UCSD-AML1 (cell line): ENCODE results near the gene KLC1.
"Not testable (repeated sequence)": the region's sequence is repeated elsewhere in the genome, so short reads cannot be mapped to it uniquely, and the experiment has no call there.

Experiments
- DNase-seq: peaks from one replicate; lab custom pipeline; 2025; ENCODE audit not compliant: unreplicated experiment; lab: John Stamatoyannopoulos, UW

The KLC1 gene

GRCh38 chr14:103688906-103689902 is 60.2 kb downstream of the KLC1 start:
- no peak for DNase-seq

- no peak for DNase-seq
Measured at GRCh38 chr14:103690332-103690731, 61.3 kb downstream of the KLC1 start.

- DNase-seq = not testable (repeated sequence)
Measured at GRCh38 chr14:103691655-103692054, 62.6 kb downstream of the KLC1 start.

- DNase-seq = no peak
Measured at GRCh38 chr14:103692159-103692558, 63.1 kb downstream of the KLC1 start.

GRCh38 chr14:103692871-103693270 is 63.9 kb downstream of the KLC1 start:
- DNase-seq = no peak

GRCh38 chr14:103693515-103693914 is 64.5 kb downstream of the KLC1 start:
- no peak for DNase-seq

GRCh38 chr14:103694572-103695026 is 65.6 kb downstream of the KLC1 start:
- DNase-seq = no peak

GRCh38 chr14:103695296-103696069 is 66.5 kb downstream of the KLC1 start:
- no peak for DNase-seq

- DNase-seq = no peak
Measured at GRCh38 chr14:103696070-103696402, 67.0 kb downstream of the KLC1 start.

GRCh38 chr14:103696466-103697071 is 67.6 kb downstream of the KLC1 start:
- DNase-seq = no peak

GRCh38 chr14:103697206-103697602 is 68.2 kb downstream of the KLC1 start:
- no peak for DNase-seq

GRCh38 chr14:103697603-103698379 is 68.8 kb downstream of the KLC1 start:
- DNase-seq = no peak

- no peak for DNase-seq
Measured at GRCh38 chr14:103698380-103699260, 69.6 kb downstream of the KLC1 start.

GRCh38 chr14:103699261-103699661 is 70.2 kb downstream of the KLC1 start:
- DNase-seq = no peak

GRCh38 chr14:103699901-103700752 is 71.1 kb downstream of the KLC1 start:
- no peak for DNase-seq

- no peak for DNase-seq
Measured at GRCh38 chr14:103700753-103701490, 71.9 kb downstream of the KLC1 start.

GRCh38 chr14:103702095-103702494 is 73.1 kb downstream of the KLC1 start:
- no peak for DNase-seq
